ENCODE results near the gene NRXN3. TPM values are rescaled to one million over a fixed set of nuclear protein-coding genes. Genes with fewer than 3 reads are reported as not detected.
A peak's percentile ranks its signal among the peaks of the same experiment; 100 is the strongest.

Gene NRXN3
- total and polyA plus RNA-seq, 2 experiments from 2014 or later = 0.69 to 1.5 TPM

- H3K27me3 ChIP-seq = peaks cover 8% of the 10 kb centered on the region
- peaks cover 7% of the 10 kb centered on the region for H3K4me1 ChIP-seq (ENCODE audit: low read depth)
- H3K9me3 ChIP-seq (ENCODE audit: low read depth) = no peaks in the 10 kb centered on the region
- no peak overlapping the region for H3K27ac ChIP-seq
- TF ChIP-seq, protein P1, sequence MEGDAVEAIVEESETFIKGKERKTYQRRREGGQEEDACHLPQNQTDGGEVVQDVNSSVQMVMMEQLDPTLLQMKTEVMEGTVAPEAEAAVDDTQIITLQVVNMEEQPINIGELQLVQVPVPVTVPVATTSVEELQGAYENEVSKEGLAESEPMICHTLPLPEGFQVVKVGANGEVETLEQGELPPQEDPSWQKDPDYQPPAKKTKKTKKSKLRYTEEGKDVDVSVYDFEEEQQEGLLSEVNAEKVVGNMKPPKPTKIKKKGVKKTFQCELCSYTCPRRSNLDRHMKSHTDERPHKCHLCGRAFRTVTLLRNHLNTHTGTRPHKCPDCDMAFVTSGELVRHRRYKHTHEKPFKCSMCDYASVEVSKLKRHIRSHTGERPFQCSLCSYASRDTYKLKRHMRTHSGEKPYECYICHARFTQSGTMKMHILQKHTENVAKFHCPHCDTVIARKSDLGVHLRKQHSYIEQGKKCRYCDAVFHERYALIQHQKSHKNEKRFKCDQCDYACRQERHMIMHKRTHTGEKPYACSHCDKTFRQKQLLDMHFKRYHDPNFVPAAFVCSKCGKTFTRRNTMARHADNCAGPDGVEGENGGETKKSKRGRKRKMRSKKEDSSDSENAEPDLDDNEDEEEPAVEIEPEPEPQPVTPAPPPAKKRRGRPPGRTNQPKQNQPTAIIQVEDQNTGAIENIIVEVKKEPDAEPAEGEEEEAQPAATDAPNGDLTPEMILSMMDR (IDR thresholded peaks at IDR 0.05; ENCODE audit: low read depth, low read length) = no peak
- peak in 1 of 2 donors; percentile 35 for DNase-seq (ENCODE audit: low read depth in 1 of 2, low spot score in 1 of 2)
- no peaks in the 10 kb centered on the region for H3K36me3 ChIP-seq
- no peak overlapping the region for H3K4me3 ChIP-seq
Observed at GRCh38 chr14:79855789-79856188, 1685.6 kb downstream of the NRXN3 start.

DNA sequence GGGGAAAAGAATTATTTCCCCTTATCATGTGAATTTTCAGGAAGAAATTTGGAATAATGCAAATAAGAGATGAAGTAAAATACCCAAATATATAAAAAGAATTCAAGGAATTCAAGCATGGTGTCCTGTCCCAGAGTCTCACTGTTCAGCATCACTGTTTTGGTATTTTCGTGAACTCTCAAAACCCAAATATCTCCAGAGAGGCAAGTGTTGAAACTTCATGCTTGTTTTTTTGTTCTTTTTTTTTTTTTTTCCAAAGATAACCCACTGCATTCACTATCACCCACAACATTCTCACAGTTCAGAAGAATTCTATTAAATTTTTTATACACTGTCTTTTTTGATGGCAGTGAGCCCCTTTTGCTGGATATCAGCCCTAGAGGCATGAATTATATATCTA lies 1686.2 kb downstream of the NRXN3 start:
- H3K27me3 ChIP-seq = peaks cover 8% of the 10 kb centered on the region
- no peaks in the 10 kb centered on the region for H3K9me3 ChIP-seq (ENCODE audit: low read depth)
- H3K4me3 ChIP-seq = no peak overlapping the region
- H3K27ac ChIP-seq = no peak overlapping the region
- TF ChIP-seq, protein P1 (IDR thresholded peaks at IDR 0.05; ENCODE audit: low read depth, low read length) = no peak
- no peaks in the 10 kb centered on the region for H3K36me3 ChIP-seq
- peak in 1 of 2 donors; percentile 66 for DNase-seq (ENCODE audit: low read depth in 1 of 2, low spot score in 1 of 2)
- H3K4me1 ChIP-seq (ENCODE audit: low read depth) = peaks cover 7% of the 10 kb centered on the region

- H3K27me3 ChIP-seq = peaks cover 14% of the 10 kb centered on the region
- no peak overlapping the region for H3K4me3 ChIP-seq
- H3K4me1 ChIP-seq (ENCODE audit: low read depth) = peaks cover 7% of the 10 kb centered on the region
- no peaks in the 10 kb centered on the region for H3K36me3 ChIP-seq
- no peak for DNase-seq (ENCODE audit: low read depth in 1 of 2, low spot score in 1 of 2)
- TF ChIP-seq, protein P1 (IDR thresholded peaks at IDR 0.05; ENCODE audit: low read depth, low read length) = no peak
- H3K27ac ChIP-seq = no peak overlapping the region
- H3K9me3 ChIP-seq (ENCODE audit: low read depth) = no peaks in the 10 kb centered on the region
Observed at GRCh38 chr14:79861111-79861510, 1690.9 kb downstream of the NRXN3 start.

DNA sequence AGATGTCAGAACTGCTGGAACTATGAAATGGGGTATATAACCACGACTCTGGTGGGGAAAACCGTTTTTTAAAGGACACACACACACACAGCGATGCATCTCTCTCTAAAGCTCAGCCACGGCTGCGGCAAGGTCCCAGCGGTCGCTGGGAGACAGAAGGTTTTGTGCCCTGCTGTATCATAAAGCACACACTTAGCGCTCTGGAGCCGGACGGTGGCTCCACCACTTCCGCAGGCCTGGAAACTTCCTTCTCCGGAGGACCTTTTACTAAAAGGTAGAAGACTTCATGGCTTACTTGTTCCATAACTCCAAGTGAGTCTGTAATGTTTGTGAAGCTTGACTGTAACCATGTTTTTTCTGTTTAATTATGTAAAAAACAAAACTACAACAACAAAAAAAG lies 1691.9 kb downstream of the NRXN3 start:
- Histone ChIP-seq H3K4me3 (no peak overlapping the region), H3K27ac (no peak overlapping the region), H3K4me1 (ENCODE audit: low read depth) (peaks cover 7% of the 10 kb centered on the region), H3K27me3 (peaks cover 18% of the 10 kb centered on the region), H3K9me3 (ENCODE audit: low read depth) (no peaks in the 10 kb centered on the region), H3K36me3 (no peaks in the 10 kb centered on the region)
- TF ChIP-seq, protein P1 (IDR thresholded peaks at IDR 0.05; ENCODE audit: low read depth, low read length) = no peak
- DNase-seq (ENCODE audit: low read depth in 1 of 2, low spot score in 1 of 2) = no peak

DNA sequence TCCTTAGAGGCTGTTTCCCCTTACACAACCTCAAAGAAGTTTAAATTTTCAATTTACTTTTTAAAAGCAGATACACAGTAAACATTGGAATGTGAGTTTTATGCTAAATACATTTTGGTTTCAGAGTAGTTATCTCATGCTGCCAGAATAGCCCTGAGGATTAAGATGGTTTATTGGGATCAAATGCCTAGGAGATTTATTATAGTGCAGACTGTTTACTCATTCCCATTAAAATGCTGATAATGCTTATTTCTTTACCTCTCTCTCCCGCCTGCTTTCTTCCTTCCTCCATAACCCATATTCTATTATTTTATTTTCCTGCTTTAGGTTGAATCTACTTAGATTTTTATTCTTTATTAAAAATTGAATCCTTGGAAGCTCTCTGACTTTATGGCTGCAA lies 1701.0 kb downstream of the NRXN3 start:
- no peak for DNase-seq (ENCODE audit: low read depth in 1 of 2, low spot score in 1 of 2)
- no peaks in the 10 kb centered on the region for H3K36me3 ChIP-seq
- no peak overlapping the region for H3K27ac ChIP-seq
- no peak overlapping the region for H3K4me3 ChIP-seq
- H3K9me3 ChIP-seq (ENCODE audit: low read depth) = no peaks in the 10 kb centered on the region
- TF ChIP-seq, protein P1 (IDR thresholded peaks at IDR 0.05; ENCODE audit: low read depth, low read length) = no peak
- peaks cover 21% of the 10 kb centered on the region for H3K27me3 ChIP-seq
- H3K4me1 ChIP-seq (ENCODE audit: low read depth) = no peaks in the 10 kb centered on the region

DNA sequence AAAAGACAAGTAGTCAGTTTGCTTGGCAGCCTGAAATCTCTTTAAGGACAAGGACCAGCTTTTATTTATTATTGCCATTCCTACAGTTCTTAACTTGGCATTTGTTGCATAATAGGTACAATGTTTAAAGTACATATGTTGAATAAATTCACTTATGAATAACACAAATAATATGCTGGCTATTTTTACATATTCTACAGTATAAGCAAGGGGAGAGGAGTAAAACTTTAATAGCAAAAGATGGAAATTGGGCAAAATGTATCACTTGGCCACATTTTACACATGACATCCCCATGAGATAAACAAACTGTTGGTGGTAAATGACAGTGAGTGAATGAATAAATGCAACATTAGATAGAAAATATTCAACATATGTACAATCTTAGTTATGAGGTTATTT lies 1708.1 kb downstream of the NRXN3 start:
- DNase-seq (ENCODE audit: low read depth in 1 of 2, low spot score in 1 of 2) = no peak
- H3K4me3 ChIP-seq = no peak overlapping the region
- no peaks in the 10 kb centered on the region for H3K9me3 ChIP-seq (ENCODE audit: low read depth)
- H3K4me1 ChIP-seq (ENCODE audit: low read depth) = no peaks in the 10 kb centered on the region
- TF ChIP-seq, protein P1 (IDR thresholded peaks at IDR 0.05; ENCODE audit: low read depth, low read length) = no peak
- no peaks in the 10 kb centered on the region for H3K36me3 ChIP-seq
- peaks cover 2% of the 10 kb centered on the region for H3K27me3 ChIP-seq
- no peak overlapping the region for H3K27ac ChIP-seq

All from cardiac muscle cell (in vitro differentiated cells and primary cell).